Prostate gland (tissue), 2 donors: ENCODE data around the gene ALDH18A1. TPM values are rescaled to one million over a fixed set of nuclear protein-coding genes. Genes with fewer than 3 reads are reported as not detected.

Experiments
- DNase-seq: peaks from one replicate; pipeline ENCODE4 v3.0.0-alpha.2; 2019; ENCODE audit warnings: low spot score
- H3K27ac ChIP-seq, 2 donors: fragments of 200-600 bp; sonication (generic); 2 replicates each; pipeline ENCODE4 v1.5.1; 2017 to 2019
- H3K27me3 ChIP-seq: fragments of 200-600 bp; sonication (generic); replicated peaks from 2 replicates; pipeline ENCODE4 v1.5.1; 2019; ENCODE audit not compliant: insufficient read depth
- H3K36me3 ChIP-seq, 2 donors: fragments of 200-600 bp; sonication (generic); 1 replicate in 1 of 2; 2 replicates in 1 of 2; pipeline versions ENCODE4 v1.5.1 to v1.8.1; 2017 to 2019
- H3K4me1 ChIP-seq: fragments of 200-600 bp; sonication (generic); replicated peaks from 2 replicates; pipeline ENCODE4 v1.5.1; 2019
- H3K4me3 ChIP-seq, 2 donors: fragments of 200-600 bp; sonication (generic); 2 replicates each; pipeline ENCODE4 v1.5.1; 2017 to 2019
- H3K9me3 ChIP-seq: fragments of 200-600 bp; sonication (generic); 2 replicates; pipeline ENCODE4 v1.5.1; 2017
- CTCF ChIP-seq, 4 experiments: fragments of 200-600 bp in 2 of 4; fragments of 450-650 bp in 2 of 4; sonication (generic) in 2 of 4; IDR thresholded peaks; 1 replicate in 3 of 4; 2 replicates in 1 of 4; pipeline ENCODE4 v1.5.1; 2016 to 2019; ENCODE audit warnings: antibody characterized with exemption in 4 of 4, mild to moderate bottlenecking in 2 of 4, moderate library complexity in 2 of 4
- POLR2A ChIP-seq: fragments of 450-650 bp; IDR thresholded peaks from one replicate; pipeline ENCODE4 v1.6.1; 2016; ENCODE audit warnings: antibody characterized with exemption, mild to moderate bottlenecking
- POLR2AphosphoS5 ChIP-seq: sonication (generic); formaldehyde crosslinking; IDR thresholded peaks from one replicate; pipeline ENCODE4 v1.6.1; 2017; ENCODE audit warnings: antibody characterized with exemption
- WGBS: methylation state at CpG from one replicate; pipeline ENCODE4 v1.1.5; 2018; 5-methylcytosine and 5-hydroxymethylcytosine counted together
- intact Hi-C: fragments of 100-400 bp; cut with DNase I; formaldehyde crosslinking; loops from one replicate; pipeline ENCODE4 v1.14.2; 2022
- total RNA-seq, 2 donors: library from RNA; depleted of rRNA; stranded (reverse); fragments of >200 nt; gene quantifications; one replicate each; pipeline ENCODE4 v1.1.0, GENCODE V29; 2016

ALDH18A1 gene
- total RNA-seq, 2 donors from 2014 or later = 33.7 to 55.1 TPM

GRCh38 chr10:95571390-95571789 lies 85.1 kb downstream of the ALDH18A1 start:
- WGBS = 92% methylated on average over 4 of the region's 4 CpGs
- intact Hi-C loops = no loop called here
- H3K4me1 ChIP-seq = no peaks in the 10 kb centered on the region
- H3K36me3 ChIP-seq = no peaks in the 10 kb centered on the region
- H3K27ac ChIP-seq = no peak overlapping the region
- H3K27me3 ChIP-seq = no peaks in the 10 kb centered on the region
- no peak for DNase-seq
- no peak overlapping the region for H3K4me3 ChIP-seq
- H3K9me3 ChIP-seq = no peaks in the 10 kb centered on the region
- TF ChIP-seq POLR2AphosphoS5 (no peak), CTCF (IDR thresholded peaks at IDR 0.05) (no peak), POLR2A (no peak)

GRCh38 chr10:95569368-95569767 lies 87.1 kb downstream of the ALDH18A1 start:
- TF ChIP-seq CTCF (IDR thresholded peaks at IDR 0.05) = no peak
- TF ChIP-seq POLR2A = no peak
- TF ChIP-seq POLR2AphosphoS5 = no peak
- intact Hi-C loops = no loop called here
- no peak overlapping the region for H3K27ac ChIP-seq

GRCh38 chr10:95567903-95568630 lies 88.4 kb downstream of the ALDH18A1 start:
- Histone ChIP-seq H3K9me3 (no peaks in the 10 kb centered on the region), H3K27me3 (no peaks in the 10 kb centered on the region), H3K36me3 (no peaks in the 10 kb centered on the region), H3K4me1 (no peaks in the 10 kb centered on the region), H3K4me3 (no peak overlapping the region), H3K27ac (no peak overlapping the region)
- intact Hi-C loops = no loop called here
- no peak for TF ChIP-seq POLR2A
- TF ChIP-seq POLR2AphosphoS5 = no peak
- no peak for TF ChIP-seq CTCF (IDR thresholded peaks at IDR 0.05)
- no peak for DNase-seq
- 74% methylated on average over 5 of the region's 5 CpGs for WGBS

More at GRCh38 chr10:95569368-95569767, 87.1 kb downstream of the ALDH18A1 start:
- H3K9me3 ChIP-seq = no peaks in the 10 kb centered on the region
- no peaks in the 10 kb centered on the region for H3K4me1 ChIP-seq
- no peak for DNase-seq
- no peaks in the 10 kb centered on the region for H3K36me3 ChIP-seq
- no peak overlapping the region for H3K4me3 ChIP-seq
- no peaks in the 10 kb centered on the region for H3K27me3 ChIP-seq

- Histone ChIP-seq H3K9me3 (no peaks in the 10 kb centered on the region), H3K27ac (peak overlapping the region in 1 of 2 donors; percentile 41), H3K27me3 (no peaks in the 10 kb centered on the region), H3K4me3 (no peak overlapping the region), H3K4me1 (no peaks in the 10 kb centered on the region), H3K36me3 (no peaks in the 10 kb centered on the region)
- TF ChIP-seq POLR2AphosphoS5 = no peak
- TF ChIP-seq POLR2A = no peak
- no peak for TF ChIP-seq CTCF (IDR thresholded peaks at IDR 0.05)
- DNase-seq = no peak
- WGBS = 88% methylated on average over 6 of the region's 6 CpGs
- intact Hi-C loops = no loop called here
Measured at GRCh38 chr10:95566136-95566535, 90.4 kb downstream of the ALDH18A1 start.

- intact Hi-C loops = no loop called here
- TF ChIP-seq POLR2A (no peak), POLR2AphosphoS5 (no peak), CTCF (IDR thresholded peaks at IDR 0.05) (no peak)
- H3K27me3 ChIP-seq = no peaks in the 10 kb centered on the region
- no peaks in the 10 kb centered on the region for H3K36me3 ChIP-seq
- peak overlapping the region in 1 of 2 donors; percentile 41 for H3K27ac ChIP-seq
- H3K9me3 ChIP-seq = no peaks in the 10 kb centered on the region
- no peak for DNase-seq
- H3K4me3 ChIP-seq = no peak overlapping the region
- 57% methylated on average over 7 of the region's 7 CpGs for WGBS
- H3K4me1 ChIP-seq = no peaks in the 10 kb centered on the region
Measured at GRCh38 chr10:95565336-95565735, 91.2 kb downstream of the ALDH18A1 start.
